ENCODE measurements around the gene SMIM22. TPM values are rescaled to one million over a fixed set of nuclear protein-coding genes. Genes with fewer than 3 reads are reported as not detected.

The SMIM22 gene
- total RNA-seq, 1 donor from 2014 or later: not detected

- intact Hi-C loops (cut with DNase I): no loop called here
- ATAC-seq (ENCODE audit: poor library complexity): no peak
- no peak for DNase-seq
Measured at GRCh38 chr16:4837733-4838501, 42.7 kb downstream of the SMIM22 start.

- no peak for ATAC-seq (ENCODE audit: poor library complexity)
- intact Hi-C loops (cut with DNase I): no loop called here
- no peak for DNase-seq
Measured at GRCh38 chr16:4839942-4840341, 44.8 kb downstream of the SMIM22 start.

- ATAC-seq (ENCODE audit: poor library complexity) (no peak), DNase-seq (no peak)
- intact Hi-C loops (cut with DNase I): no loop called here
Measured at GRCh38 chr16:4840984-4841383, 45.8 kb downstream of the SMIM22 start.

Other genes starting within 250 kb of the SMIM22 start
- gene C16orf96, start 239.0 kb upstream of the SMIM22 start, total RNA-seq: 0.11 TPM
- 27.5 TPM for gene UBALD1, start 180.5 kb upstream of the SMIM22 start, total RNA-seq
- 27.9 TPM for gene MGRN1, start 170.5 kb upstream of the SMIM22 start, total RNA-seq
- 52.8 TPM for gene NUDT16L1, start 101.8 kb upstream of the SMIM22 start, total RNA-seq
- gene ANKS3, start 61.1 kb upstream of the SMIM22 start, total RNA-seq: 9.1 TPM
- 1.2 TPM for gene DNAAF8, start 60.8 kb upstream of the SMIM22 start, total RNA-seq
- 4.8 TPM for gene ZNF500, start 28.2 kb upstream of the SMIM22 start, total RNA-seq
- gene SEPTIN12, start 7.0 kb upstream of the SMIM22 start, total RNA-seq: not detected
- 110 TPM for gene ROGDI, start 7.3 kb downstream of the SMIM22 start, total RNA-seq
- gene GLYR1, start 51.9 kb downstream of the SMIM22 start, total RNA-seq: 93.3 TPM
- gene UBN1, start 52.1 kb downstream of the SMIM22 start, total RNA-seq: 42.1 TPM
- gene PPL, start 141.8 kb downstream of the SMIM22 start, total RNA-seq: 14.9 TPM
- gene SEC14L5, start 163.0 kb downstream of the SMIM22 start, total RNA-seq: 26.2 TPM
- gene NAGPA, start 238.6 kb downstream of the SMIM22 start, total RNA-seq: 7.1 TPM

Data from Right ventricle myocardium superior (tissue), 1 donor.